ENCODE results near the gene EPM2A.

The EPM2A gene

DNA sequence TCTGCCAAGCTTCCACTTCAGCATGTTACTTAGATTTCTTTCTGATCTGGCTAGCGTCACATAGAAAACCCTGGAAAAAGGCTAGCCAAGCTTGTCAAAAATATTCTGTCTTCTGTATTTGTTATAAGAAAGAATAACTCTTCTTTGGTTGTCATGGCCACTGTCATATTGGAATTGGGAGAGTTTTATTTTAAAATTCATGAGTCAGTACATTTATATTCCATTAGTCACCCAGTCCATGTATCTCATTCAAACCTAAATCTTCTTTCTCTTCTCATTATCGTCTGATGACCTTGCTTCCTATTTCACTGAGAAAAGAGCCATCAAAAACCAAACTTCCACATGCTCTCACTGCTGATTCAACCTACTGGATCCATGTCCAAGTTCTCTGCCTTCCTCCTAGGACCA, 65.7 kb downstream of the EPM2A start:
- Mint-ChIP-seq H3K27ac (no peak overlapping the region), H3K4me1 (ENCODE audit: low read depth) (no peaks in the 10 kb centered on the region), H3K9me3 (ENCODE audit: low read depth) (peaks cover 6% of the 10 kb centered on the region), H3K36me3 (peaks cover 29% of the 10 kb centered on the region), H3K4me3 (no peak overlapping the region), H3K27me3 (no peaks in the 10 kb centered on the region)

DNA sequence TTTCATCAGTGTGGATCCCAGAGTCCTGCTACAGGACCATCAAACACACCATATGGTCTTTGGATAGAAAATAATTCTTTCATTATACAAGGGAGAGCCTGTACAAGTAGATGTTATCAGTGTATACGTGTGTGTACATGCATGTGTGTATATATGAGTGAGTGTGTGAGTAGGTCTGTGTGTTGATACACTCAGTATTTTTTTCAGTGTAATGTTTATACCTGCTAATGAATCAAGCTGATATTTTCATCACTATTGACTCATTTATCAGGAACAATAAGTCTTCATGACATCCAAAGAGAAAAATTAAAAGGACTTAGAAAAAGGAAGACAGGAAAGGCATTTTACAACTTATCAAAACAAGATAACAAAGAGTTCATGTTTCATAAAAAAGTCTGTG, 66.5 kb downstream of the EPM2A start:
- Mint-ChIP-seq H3K27ac (no peak overlapping the region), H3K4me1 (ENCODE audit: low read depth) (no peaks in the 10 kb centered on the region), H3K4me3 (no peak overlapping the region), H3K9me3 (ENCODE audit: low read depth) (peaks cover 6% of the 10 kb centered on the region), H3K27me3 (no peaks in the 10 kb centered on the region), H3K36me3 (peaks cover 22% of the 10 kb centered on the region)

DNA sequence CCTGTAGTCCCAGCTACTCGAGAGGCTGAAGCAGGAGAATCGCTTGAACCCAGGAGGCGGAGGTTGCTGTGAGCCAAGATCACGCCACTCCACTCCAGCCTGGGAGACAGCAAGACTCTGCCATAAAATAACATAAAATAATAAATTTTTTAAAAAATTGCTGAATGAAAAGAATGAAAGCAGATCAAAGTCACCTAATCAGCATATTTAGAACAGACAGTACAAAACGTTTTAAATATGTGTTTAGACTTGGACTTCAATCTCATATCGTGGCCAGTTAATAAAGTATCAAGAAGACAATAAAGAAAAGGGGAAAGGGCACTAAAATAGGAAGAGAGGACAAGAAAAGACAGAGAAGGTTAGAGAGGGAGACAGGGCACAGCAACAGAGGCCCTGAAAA, 74.6 kb downstream of the EPM2A start:
- Mint-ChIP-seq H3K36me3 (peaks cover 12% of the 10 kb centered on the region), H3K4me3 (no peak overlapping the region), H3K27me3 (no peaks in the 10 kb centered on the region), H3K4me1 (ENCODE audit: low read depth) (no peaks in the 10 kb centered on the region), H3K9me3 (ENCODE audit: low read depth) (no peaks in the 10 kb centered on the region), H3K27ac (no peak overlapping the region)

DNA sequence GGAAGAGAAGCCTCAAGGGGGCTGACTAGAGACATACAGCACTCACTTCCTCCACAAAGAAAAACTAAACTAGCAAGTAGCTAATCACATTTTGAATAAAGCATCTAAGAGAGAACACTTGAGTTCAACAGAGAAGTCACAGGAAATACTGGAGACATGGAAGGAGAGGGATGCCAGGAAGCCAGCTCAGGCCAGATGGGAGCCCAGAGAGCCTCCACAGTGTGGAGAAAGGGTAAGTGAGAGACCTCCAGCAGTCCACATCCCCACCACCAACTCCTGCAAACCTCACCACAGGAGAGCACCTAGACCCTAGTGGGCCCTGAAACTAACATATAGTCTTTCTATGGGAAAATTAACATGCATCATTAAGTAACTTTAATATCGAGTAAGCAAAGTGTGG, 79.2 kb downstream of the EPM2A start:
- Mint-ChIP-seq H3K9me3 (ENCODE audit: low read depth) (no peaks in the 10 kb centered on the region), H3K36me3 (peaks cover 11% of the 10 kb centered on the region), H3K27me3 (no peaks in the 10 kb centered on the region), H3K4me3 (no peak overlapping the region), H3K27ac (no peak overlapping the region), H3K4me1 (ENCODE audit: low read depth) (no peaks in the 10 kb centered on the region)

DNA sequence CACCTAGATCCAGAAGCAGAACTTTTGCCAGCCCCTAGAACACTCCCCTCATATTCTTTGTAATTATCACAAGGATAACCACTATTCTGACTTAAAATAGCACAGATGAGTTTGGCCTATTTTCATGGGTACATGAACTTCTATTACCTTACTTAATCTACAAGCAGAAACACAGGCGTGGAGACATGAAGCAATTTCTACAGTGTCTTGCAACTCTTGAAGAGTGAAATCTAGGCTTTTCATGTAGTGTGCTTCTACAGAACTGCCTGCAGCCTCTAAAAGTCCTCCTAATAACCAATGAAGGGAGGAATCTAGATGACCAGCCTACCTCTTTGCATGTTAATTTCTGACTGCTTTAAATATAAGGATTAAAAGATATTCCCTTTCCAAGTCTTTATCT, 82.7 kb downstream of the EPM2A start:
- no peaks in the 10 kb centered on the region for H3K9me3 Mint-ChIP-seq (ENCODE audit: low read depth)
- H3K4me1 Mint-ChIP-seq (ENCODE audit: low read depth): no peaks in the 10 kb centered on the region
- no peak overlapping the region for H3K4me3 Mint-ChIP-seq
- H3K27me3 Mint-ChIP-seq: no peaks in the 10 kb centered on the region
- no peak overlapping the region for H3K27ac Mint-ChIP-seq
- peaks cover 13% of the 10 kb centered on the region for H3K36me3 Mint-ChIP-seq

DNA sequence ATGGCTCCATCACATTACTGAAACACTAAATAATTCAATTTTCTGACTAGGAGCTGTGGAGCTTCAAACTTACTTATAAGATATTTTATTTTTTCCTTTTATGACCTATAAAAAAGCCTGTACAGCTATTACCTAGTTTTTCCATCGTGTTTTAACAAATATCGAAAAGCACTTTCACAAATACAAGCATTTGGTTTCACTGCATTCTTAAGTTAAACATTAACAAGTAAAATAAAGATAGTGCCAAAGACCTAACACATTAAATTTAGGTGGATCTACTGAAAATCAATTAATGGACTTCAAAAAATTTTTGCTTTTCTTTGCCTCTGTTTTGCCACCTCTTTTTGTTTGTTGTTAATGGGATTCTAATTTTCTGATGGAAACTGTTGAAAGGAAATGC, 83.3 kb downstream of the EPM2A start:
- Mint-ChIP-seq H3K4me3 (no peak overlapping the region), H3K27ac (no peak overlapping the region), H3K36me3 (peaks cover 17% of the 10 kb centered on the region), H3K4me1 (ENCODE audit: low read depth) (no peaks in the 10 kb centered on the region), H3K27me3 (no peaks in the 10 kb centered on the region), H3K9me3 (ENCODE audit: low read depth) (no peaks in the 10 kb centered on the region)

DNA sequence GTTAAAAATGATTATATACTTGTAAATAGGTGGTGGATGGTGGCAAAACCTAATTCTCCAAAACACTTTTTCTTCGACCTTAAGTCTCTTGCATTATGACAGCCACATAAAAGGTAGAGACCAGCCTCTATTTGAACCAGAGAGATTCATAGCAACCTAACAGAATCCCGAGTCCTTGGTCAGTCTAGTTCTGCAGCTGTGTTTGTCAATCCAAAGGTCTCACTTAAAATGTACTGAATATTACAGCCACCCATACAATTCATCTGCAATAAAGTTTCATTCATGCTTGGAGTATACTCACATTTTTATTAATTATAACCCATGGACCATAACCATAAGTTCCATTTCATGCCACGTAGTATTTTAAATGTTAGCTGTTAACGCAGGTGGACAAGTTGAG, 87.2 kb downstream of the EPM2A start:
- H3K27me3 Mint-ChIP-seq: no peaks in the 10 kb centered on the region
- H3K27ac Mint-ChIP-seq: no peak overlapping the region
- H3K36me3 Mint-ChIP-seq: peaks cover 17% of the 10 kb centered on the region

DNA sequence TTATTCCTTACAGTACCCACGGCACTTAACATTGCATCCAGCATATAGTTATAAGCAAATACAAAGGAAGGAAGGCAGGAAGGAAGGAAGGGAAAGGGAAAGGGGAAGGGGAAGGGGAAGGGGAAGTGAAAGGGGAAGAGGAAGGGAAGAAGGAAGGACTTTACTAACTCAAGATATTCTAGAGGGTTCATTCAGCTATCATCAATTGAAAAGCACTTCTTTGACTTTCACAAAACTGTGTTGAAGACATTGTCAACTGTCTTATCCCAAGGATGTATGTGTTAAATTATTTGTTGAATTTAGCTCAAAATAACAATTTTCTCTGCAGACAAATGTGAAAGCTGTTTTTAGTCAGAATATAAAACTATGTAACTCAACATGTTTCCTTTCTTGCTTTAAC, 87.7 kb downstream of the EPM2A start:
- Mint-ChIP-seq H3K4me3 (no peak overlapping the region), H3K27ac (no peak overlapping the region), H3K9me3 (ENCODE audit: low read depth) (no peaks in the 10 kb centered on the region), H3K36me3 (peaks cover 14% of the 10 kb centered on the region), H3K27me3 (no peaks in the 10 kb centered on the region), H3K4me1 (ENCODE audit: low read depth) (no peaks in the 10 kb centered on the region)

More for the DNA sequence above, 87.2 kb downstream of the EPM2A start:
- Mint-ChIP-seq H3K4me3 (no peak overlapping the region), H3K9me3 (ENCODE audit: low read depth) (no peaks in the 10 kb centered on the region), H3K4me1 (ENCODE audit: low read depth) (no peaks in the 10 kb centered on the region)

DNA sequence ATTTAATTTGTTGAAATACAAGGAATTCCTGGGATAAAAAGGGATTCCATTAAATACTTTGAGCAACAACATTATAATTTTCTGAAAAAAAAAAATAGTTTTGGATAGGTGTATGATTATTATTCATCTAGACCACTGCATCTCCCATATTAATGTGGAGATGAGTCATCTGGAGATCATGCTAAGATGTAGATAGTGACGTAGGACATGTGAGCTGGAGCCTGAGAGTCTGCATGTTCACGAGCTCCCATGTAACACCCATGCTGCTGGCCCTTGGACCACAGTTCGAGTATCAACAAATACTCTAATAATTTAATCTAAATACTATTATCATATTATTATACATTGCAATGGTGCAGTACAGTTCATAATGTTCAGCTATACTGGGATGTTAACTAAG, 91.6 kb downstream of the EPM2A start:
- H3K4me1 Mint-ChIP-seq (ENCODE audit: low read depth): no peaks in the 10 kb centered on the region
- H3K9me3 Mint-ChIP-seq (ENCODE audit: low read depth): no peaks in the 10 kb centered on the region
- peaks cover 10% of the 10 kb centered on the region for H3K36me3 Mint-ChIP-seq
- no peaks in the 10 kb centered on the region for H3K27me3 Mint-ChIP-seq
- H3K4me3 Mint-ChIP-seq: no peak overlapping the region
- no peak overlapping the region for H3K27ac Mint-ChIP-seq

DNA sequence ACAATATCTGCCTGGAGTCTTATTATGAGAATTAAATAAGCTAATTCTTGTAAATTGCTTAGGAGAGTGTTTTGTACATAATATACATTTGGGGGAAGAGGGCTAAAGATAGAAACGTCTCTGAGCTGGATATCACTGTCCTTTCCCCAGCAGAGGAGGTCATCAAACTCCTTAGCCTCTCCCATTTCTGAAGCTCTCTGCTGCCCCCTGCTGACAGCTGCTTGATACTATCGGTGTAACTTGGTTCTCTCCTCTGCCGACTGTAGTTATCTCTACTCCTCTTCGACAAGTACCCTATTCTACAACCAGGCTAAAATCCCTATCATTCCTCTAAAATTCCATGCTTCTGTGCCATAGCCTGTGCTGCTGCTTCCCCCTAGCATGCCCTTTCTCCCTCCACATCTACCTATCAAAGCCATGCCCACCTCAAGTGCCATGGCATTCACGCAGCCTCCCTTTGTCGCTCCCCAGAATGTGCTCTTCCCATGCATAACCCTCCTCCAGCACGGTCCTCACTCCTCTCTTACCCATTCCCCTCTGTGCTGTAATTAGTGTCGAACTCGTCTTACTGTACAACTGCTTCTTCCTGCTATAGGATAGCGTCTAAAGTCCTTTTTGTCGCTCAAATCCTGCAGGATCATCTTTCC, 101.2 kb downstream of the EPM2A start:
- H3K9me3 Mint-ChIP-seq (ENCODE audit: low read depth): no peaks in the 10 kb centered on the region

DNA sequence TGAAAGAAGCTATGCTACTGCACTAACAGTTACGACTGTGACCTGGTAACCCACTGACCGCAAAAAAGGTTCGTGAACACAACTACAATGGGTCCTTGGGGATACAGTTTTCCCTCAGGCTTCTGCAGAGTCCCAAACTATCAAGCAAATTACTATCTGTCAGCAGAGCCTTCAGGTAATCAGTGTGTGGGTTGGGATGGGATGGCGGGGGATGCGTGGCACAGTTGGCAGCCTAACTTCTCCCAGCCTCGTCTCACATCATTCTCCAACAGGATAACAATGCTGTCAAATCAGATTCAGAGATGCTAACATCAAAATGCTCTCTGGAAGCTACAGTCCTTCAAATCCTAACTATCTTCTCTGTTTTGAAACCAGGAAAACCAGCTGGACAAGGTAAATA, 102.3 kb downstream of the EPM2A start:
- peaks cover 14% of the 10 kb centered on the region for H3K36me3 Mint-ChIP-seq
- H3K4me1 Mint-ChIP-seq (ENCODE audit: low read depth): peaks cover 6% of the 10 kb centered on the region
- H3K4me3 Mint-ChIP-seq: no peak overlapping the region
- H3K9me3 Mint-ChIP-seq (ENCODE audit: low read depth): no peaks in the 10 kb centered on the region
- H3K27ac Mint-ChIP-seq: no peak overlapping the region
- H3K27me3 Mint-ChIP-seq: no peaks in the 10 kb centered on the region

More for the DNA sequence above, 101.2 kb downstream of the EPM2A start:
- Mint-ChIP-seq H3K4me3 (no peak overlapping the region), H3K27ac (no peak overlapping the region), H3K36me3 (peaks cover 11% of the 10 kb centered on the region), H3K27me3 (no peaks in the 10 kb centered on the region), H3K4me1 (ENCODE audit: low read depth) (peaks cover 6% of the 10 kb centered on the region)

DNA sequence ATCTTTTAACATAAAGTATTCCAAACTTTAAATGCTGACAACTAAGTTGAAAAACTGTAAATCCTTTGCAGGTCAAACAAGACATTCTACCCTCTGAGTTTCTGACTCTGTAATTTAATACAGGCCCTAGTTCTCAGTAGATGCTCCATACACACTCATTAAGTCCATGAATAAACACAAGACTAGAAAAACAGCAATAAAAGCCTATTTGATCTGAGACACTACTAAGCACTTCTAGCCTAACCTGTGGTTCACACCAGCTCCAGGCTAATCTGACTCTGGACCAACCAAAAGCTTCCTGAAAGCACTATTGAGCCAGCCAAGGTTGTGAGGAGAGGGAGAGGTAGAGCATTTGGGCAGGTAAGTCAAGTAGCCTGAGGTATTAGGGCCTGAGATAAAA, 103.9 kb downstream of the EPM2A start:
- no peak overlapping the region for H3K4me3 Mint-ChIP-seq
- no peaks in the 10 kb centered on the region for H3K27me3 Mint-ChIP-seq
- H3K27ac Mint-ChIP-seq: no peak overlapping the region
- peaks cover 22% of the 10 kb centered on the region for H3K36me3 Mint-ChIP-seq
- no peaks in the 10 kb centered on the region for H3K9me3 Mint-ChIP-seq (ENCODE audit: low read depth)
- peaks cover 6% of the 10 kb centered on the region for H3K4me1 Mint-ChIP-seq (ENCODE audit: low read depth)

DNA sequence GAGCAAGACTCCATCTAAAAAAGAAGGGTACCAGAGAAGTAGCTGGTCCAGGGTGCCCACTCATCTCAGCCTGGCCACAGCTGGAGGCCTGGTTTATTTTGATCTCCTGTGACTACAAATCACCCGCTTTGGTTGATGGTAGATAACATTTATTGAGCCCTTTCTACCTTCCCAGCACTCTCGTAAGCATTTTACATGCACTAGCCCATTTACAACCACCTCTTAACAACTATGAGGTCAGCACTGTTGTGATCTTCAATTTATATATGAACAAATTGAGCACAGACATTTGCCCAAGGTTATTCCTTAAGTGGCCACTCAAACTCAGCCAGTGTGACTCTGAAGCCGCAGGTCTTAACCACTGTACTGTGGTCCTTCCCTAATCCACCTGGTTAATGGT, 104.7 kb downstream of the EPM2A start:
- Mint-ChIP-seq H3K4me3 (no peak overlapping the region), H3K4me1 (ENCODE audit: low read depth) (peaks cover 6% of the 10 kb centered on the region), H3K9me3 (ENCODE audit: low read depth) (no peaks in the 10 kb centered on the region), H3K36me3 (peaks cover 23% of the 10 kb centered on the region), H3K27ac (no peak overlapping the region), H3K27me3 (no peaks in the 10 kb centered on the region)

DNA sequence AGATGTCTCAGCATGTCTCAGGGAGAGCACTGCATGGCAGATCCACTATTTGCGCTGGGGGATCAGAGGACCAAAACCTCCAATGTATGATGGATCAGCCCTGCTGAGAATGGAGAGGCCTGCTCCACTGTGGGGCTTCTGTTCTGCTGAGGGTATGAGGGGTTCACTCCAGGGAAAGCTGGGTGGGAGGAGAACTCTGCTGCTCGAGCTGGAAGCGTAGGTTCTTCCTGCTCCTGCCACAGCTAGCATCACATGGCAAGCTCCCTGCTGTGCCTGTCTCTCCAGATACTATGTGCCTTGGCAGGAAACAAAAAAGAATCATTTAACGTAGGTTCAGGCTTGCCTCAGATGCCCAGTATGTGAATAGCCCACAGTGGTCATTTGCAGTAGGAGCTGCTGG, 105.8 kb downstream of the EPM2A start:
- Mint-ChIP-seq H3K4me3 (no peak overlapping the region), H3K36me3 (peaks cover 23% of the 10 kb centered on the region), H3K27me3 (no peaks in the 10 kb centered on the region), H3K9me3 (ENCODE audit: low read depth) (no peaks in the 10 kb centered on the region), H3K4me1 (ENCODE audit: low read depth) (peaks cover 6% of the 10 kb centered on the region), H3K27ac (no peak overlapping the region)

DNA sequence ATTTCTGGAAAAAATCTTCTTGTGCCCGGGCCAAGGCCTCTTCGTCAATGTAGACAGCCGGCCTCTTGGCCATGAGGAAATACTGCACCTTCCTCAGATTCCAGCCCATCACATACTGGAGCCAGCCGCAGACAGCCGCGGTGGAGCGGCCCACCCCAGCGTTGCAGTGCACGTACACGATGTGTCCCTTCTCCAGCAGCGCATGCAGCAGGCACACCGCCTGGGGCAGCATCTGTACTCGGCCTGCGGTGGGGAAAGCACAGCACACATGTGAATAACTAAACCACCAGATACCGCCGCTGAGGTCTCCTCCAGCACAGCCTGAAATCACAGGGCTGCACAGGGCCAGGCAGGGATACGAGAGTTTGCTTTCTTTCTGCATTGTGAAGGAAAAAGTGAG, 107.9 kb downstream of the EPM2A start:
- no peaks in the 10 kb centered on the region for H3K4me1 Mint-ChIP-seq (ENCODE audit: low read depth)
- peaks cover 22% of the 10 kb centered on the region for H3K36me3 Mint-ChIP-seq
- no peaks in the 10 kb centered on the region for H3K9me3 Mint-ChIP-seq (ENCODE audit: low read depth)
- no peaks in the 10 kb centered on the region for H3K27me3 Mint-ChIP-seq
- no peak overlapping the region for H3K4me3 Mint-ChIP-seq
- no peak overlapping the region for H3K27ac Mint-ChIP-seq

DNA sequence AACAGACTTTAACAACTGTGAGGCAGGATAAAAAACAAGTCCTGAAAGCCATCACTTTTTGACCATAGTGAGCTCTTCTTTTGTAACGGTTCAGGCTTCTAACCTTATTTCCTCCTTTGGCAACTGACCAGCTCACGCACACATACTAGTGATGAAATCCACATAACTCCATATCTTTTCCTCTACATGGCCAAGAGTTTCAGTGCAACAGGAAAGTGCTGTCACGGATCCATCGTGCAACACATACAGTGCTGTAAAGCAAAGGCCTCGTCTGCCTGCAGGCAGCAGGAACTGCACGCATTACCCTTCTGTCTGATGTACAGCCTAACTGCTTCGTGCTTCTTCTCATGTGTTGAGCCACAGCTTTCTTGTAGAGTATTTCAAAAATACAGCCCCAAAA, 108.5 kb downstream of the EPM2A start:
- Mint-ChIP-seq H3K9me3 (ENCODE audit: low read depth) (no peaks in the 10 kb centered on the region), H3K4me3 (no peak overlapping the region), H3K36me3 (peaks cover 22% of the 10 kb centered on the region), H3K27me3 (no peaks in the 10 kb centered on the region), H3K4me1 (ENCODE audit: low read depth) (no peaks in the 10 kb centered on the region), H3K27ac (no peak overlapping the region)

Data from activated naive CD8-positive, alpha-beta T cell (primary cell).